Measurements from ENCODE around the gene TBC1D1.
A peak's percentile ranks its signal among the peaks of the same experiment; 100 is the strongest.

TBC1D1 gene

DNA sequence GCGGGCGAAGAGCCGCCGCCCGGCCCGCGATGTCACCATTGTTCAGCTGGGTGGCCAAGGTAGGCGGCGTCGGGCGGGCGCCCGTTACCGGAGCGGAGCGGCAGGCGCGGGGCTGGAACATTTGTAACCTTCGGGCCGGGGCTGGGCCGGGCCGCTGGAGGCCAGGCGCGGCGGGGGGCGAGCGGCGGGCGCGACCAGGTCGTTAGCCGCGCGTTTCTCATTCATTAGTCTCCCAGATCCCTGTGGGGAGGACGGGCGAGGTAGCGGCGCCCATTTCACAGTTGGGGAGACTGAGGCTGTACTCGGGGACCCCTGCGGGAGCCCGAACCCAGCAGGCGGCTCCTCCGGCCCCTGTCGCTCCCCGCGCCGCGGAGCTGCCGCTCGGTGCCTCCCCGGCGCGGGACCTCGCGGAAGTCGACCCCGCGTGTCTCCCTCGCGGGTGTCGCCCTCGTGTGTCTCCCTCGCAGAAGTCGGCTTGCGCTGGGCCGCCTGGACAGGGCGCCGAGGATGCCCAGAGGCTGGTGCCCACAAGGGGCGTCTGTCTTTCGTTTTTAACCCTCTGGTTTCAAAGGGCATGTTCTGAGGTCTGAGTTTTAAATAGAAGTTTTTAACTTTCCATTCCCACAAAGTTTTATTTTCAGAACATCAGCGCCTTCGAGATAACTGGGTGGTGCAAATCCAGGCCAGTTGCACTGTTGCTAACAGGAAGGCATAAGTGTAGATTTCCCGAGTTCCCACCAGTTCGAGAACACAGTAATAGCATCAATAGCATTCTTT lies 86.8 kb downstream of the TBC1D1 start:
- TF ChIP-seq SUZ12 (IDR thresholded peaks at IDR 0.05; ENCODE audit: extremely low read depth, insufficient read depth, insufficient read length) (no peak), YY1 (IDR thresholded peaks at IDR 0.05; ENCODE audit: insufficient read depth, insufficient read length) (no peak), ZNF274 (IDR thresholded peaks at IDR 0.05; ENCODE audit: low read depth, low read length) (no peak)
- H3K9ac ChIP-seq (ENCODE audit: insufficient read length, low read depth): peak overlapping the region; percentile 67
- no peaks in the 10 kb centered on the region; the same call in 1 of the 2 replicates for H3K9me3 ChIP-seq (ENCODE audit: insufficient read depth, low read length)
- peak overlapping the region; percentile 69 for H3K4me3 ChIP-seq (ENCODE audit: insufficient read length, low read depth)
- H3K4me1 ChIP-seq (ENCODE audit: insufficient read depth, insufficient read length): peaks cover 4% of the 10 kb centered on the region
- H3K27me3 ChIP-seq (ENCODE audit: insufficient read depth, insufficient read length): no peaks in the 10 kb centered on the region
- no peak for DNase-seq (ENCODE audit: low read depth, low spot score)
- H3K36me3 ChIP-seq (ENCODE audit: insufficient read depth, insufficient read length, low read length): no peaks in the 10 kb centered on the region

DNA sequence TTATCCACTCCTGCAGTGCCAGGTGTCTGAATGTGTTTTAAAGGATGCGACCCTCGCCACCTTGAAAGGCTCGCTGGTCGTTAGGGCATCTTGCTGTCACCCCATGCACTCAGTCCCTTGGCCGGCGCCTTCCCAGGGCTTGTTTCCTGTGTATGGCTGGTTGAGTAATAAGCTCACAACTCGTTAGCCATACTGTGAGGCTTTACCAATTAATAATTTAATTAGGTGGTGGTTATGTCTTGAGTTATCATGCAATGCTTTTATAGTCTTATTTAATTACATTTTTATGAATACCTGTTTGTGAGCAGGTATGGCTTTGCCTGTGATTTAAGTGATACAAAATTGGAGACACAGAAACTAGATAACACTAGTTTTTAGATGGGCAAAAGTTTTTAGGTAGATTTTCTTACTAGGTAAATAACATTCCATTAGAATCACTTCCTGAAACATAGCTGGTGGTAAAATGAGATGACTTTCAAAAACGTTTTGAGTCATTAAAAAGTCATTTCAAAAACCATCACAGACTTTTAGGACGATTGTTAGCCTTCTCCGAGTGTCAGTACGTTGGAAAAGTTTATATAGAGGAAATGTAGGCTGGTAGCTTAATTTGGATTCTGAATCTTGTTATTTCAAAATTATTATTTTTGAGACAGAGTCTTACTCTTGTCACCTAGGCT lies 87.5 kb downstream of the TBC1D1 start:
- Histone ChIP-seq H3K4me1 (ENCODE audit: insufficient read depth, insufficient read length) (peaks cover 4% of the 10 kb centered on the region), H3K9ac (ENCODE audit: insufficient read length, low read depth) (peak overlapping the region; percentile 67), H3K4me3 (ENCODE audit: insufficient read length, low read depth) (peak overlapping the region; percentile 69), H3K27me3 (ENCODE audit: insufficient read depth, insufficient read length) (no peaks in the 10 kb centered on the region), H3K9me3 (ENCODE audit: insufficient read depth, low read length) (no peaks in the 10 kb centered on the region; the same call in 1 of the 2 replicates), H3K36me3 (ENCODE audit: insufficient read depth, insufficient read length, low read length) (no peaks in the 10 kb centered on the region)
- no peak for DNase-seq (ENCODE audit: low read depth, low spot score)
- TF ChIP-seq YY1 (IDR thresholded peaks at IDR 0.05; ENCODE audit: insufficient read depth, insufficient read length) (no peak), ZNF274 (IDR thresholded peaks at IDR 0.05; ENCODE audit: low read depth, low read length) (no peak), SUZ12 (IDR thresholded peaks at IDR 0.05; ENCODE audit: extremely low read depth, insufficient read depth, insufficient read length) (no peak)

DNA sequence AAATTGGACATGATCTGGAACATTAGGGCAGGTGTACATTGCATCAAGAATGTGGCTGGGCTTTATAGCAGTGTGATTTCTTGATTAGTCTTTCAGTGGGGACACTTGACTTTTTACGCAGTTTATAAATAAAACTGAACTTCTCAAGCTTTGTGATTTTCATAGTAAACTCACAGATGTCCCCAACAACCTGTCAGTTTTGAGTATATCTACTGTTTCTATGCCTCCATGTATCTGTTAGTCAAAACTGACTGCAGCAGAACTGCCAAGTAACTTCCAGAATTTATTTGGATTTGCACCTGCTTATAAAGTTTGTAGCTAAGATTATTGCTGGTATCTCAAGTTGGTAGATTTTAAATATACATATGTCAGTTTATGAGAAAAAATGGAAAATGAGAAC lies 89.4 kb downstream of the TBC1D1 start:
- no peaks in the 10 kb centered on the region for H3K27me3 ChIP-seq (ENCODE audit: insufficient read depth, insufficient read length)
- H3K9me3 ChIP-seq (ENCODE audit: insufficient read depth, low read length): no peaks in the 10 kb centered on the region; the same call in 1 of the 2 replicates
- no peaks in the 10 kb centered on the region for H3K36me3 ChIP-seq (ENCODE audit: insufficient read depth, insufficient read length, low read length)
- no peak overlapping the region for H3K4me3 ChIP-seq (ENCODE audit: insufficient read length, low read depth)
- peaks cover 4% of the 10 kb centered on the region for H3K4me1 ChIP-seq (ENCODE audit: insufficient read depth, insufficient read length)
- TF ChIP-seq YY1 (IDR thresholded peaks at IDR 0.05; ENCODE audit: insufficient read depth, insufficient read length) (no peak), ZNF274 (IDR thresholded peaks at IDR 0.05; ENCODE audit: low read depth, low read length) (no peak), SUZ12 (IDR thresholded peaks at IDR 0.05; ENCODE audit: extremely low read depth, insufficient read depth, insufficient read length) (no peak)
- no peak for DNase-seq (ENCODE audit: low read depth, low spot score)
- no peak overlapping the region for H3K9ac ChIP-seq (ENCODE audit: insufficient read length, low read depth)

DNA sequence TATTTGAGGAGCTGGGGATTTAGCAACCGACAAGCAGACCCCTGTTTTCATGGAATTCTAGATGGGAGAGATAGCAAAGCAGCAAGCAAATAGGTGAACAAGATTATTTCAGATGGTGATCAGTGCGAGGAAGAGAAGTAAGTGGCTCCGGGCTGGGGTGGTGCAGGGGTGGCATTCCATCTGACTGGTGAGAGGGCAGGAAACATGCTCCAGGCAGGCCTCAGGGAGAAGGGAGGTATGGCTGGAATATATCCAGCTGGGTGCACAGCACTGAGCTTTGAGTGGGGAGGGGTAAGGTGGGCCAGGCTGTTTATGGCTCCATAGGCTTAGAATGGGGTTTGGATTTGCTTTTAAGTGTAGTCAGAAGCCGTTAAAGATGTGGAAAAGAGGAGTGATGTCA lies 90.5 kb downstream of the TBC1D1 start:
- TF ChIP-seq YY1 (IDR thresholded peaks at IDR 0.05; ENCODE audit: insufficient read depth, insufficient read length) (no peak), ZNF274 (IDR thresholded peaks at IDR 0.05; ENCODE audit: low read depth, low read length) (no peak), SUZ12 (IDR thresholded peaks at IDR 0.05; ENCODE audit: extremely low read depth, insufficient read depth, insufficient read length) (no peak)
- no peak for DNase-seq (ENCODE audit: low read depth, low spot score)
- no peak overlapping the region for H3K4me3 ChIP-seq (ENCODE audit: insufficient read length, low read depth)

DNA sequence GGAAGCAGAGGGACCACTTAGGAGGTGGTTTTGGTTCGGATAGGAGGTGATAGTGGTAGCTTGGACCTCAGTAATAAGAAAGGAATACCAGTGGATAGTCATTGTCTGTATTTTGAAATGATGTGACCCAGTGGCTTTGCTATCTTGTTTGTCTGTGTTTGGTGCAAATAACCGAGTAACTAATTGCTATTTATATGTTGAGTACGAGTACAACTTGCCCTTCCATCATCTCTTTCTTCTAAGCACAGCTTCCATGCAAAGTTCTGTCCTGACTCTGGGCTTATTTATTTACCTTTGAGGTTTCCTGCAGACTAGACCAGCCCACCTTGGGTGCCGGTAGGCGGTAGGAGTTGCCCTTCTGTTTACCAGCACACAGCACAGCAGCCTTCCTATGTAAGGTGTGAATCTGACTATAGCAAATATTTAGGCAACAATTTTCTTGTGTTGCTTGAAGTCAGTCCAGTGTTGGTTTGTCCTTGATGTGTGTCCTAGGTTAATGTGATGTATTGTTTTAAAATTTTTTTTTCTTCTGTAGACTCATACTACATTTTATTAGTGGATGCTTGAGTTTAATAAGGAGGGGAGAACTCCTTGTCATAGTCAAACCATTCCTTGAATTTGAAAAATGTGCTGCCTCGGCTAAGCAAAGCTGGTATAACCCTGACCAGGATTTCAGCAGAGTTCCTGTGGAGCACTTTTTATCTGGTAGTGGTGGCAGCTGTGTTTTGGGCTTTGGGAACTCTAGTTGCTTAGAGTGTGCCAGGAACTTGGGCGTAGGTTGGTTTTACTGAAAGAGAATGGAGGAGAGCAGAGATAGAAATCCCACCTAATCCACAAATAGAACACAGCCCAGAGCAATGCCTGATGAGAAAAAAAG lies 91.2 kb downstream of the TBC1D1 start:
- H3K9ac ChIP-seq (ENCODE audit: insufficient read length, low read depth): no peak overlapping the region
- peaks cover 4% of the 10 kb centered on the region for H3K4me1 ChIP-seq (ENCODE audit: insufficient read depth, insufficient read length)

More for the DNA sequence above, 90.5 kb downstream of the TBC1D1 start:
- H3K27me3 ChIP-seq (ENCODE audit: insufficient read depth, insufficient read length): no peaks in the 10 kb centered on the region
- H3K4me1 ChIP-seq (ENCODE audit: insufficient read depth, insufficient read length): peaks cover 4% of the 10 kb centered on the region
- no peaks in the 10 kb centered on the region for H3K36me3 ChIP-seq (ENCODE audit: insufficient read depth, insufficient read length, low read length)
- H3K9ac ChIP-seq (ENCODE audit: insufficient read length, low read depth): no peak overlapping the region
- no peaks in the 10 kb centered on the region for H3K9me3 ChIP-seq (ENCODE audit: insufficient read depth, low read length)

DNA sequence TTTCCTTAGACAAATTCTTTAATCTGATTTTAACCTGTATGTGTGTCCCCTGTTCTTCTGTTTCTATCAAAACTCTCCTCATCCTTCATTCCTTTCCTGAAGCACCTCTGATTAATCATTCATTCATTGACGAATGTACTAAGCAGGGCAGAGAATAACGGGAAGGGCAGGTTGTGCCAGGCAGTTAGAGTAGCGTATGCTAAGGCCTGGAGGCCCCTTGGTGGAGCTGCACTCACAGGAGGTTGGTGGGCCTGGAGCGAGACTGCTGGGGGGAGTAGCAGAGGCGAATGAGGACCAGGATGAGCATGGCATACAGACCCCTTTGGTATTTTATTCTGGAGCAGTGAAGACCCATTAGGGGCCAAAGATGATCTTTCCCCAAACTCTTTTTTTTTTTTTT lies 91.9 kb downstream of the TBC1D1 start:
- H3K27me3 ChIP-seq (ENCODE audit: insufficient read depth, insufficient read length): no peaks in the 10 kb centered on the region
- H3K4me1 ChIP-seq (ENCODE audit: insufficient read depth, insufficient read length): peaks cover 4% of the 10 kb centered on the region
- no peak overlapping the region for H3K4me3 ChIP-seq (ENCODE audit: insufficient read length, low read depth)
- H3K36me3 ChIP-seq (ENCODE audit: insufficient read depth, insufficient read length, low read length): no peaks in the 10 kb centered on the region
- no peaks in the 10 kb centered on the region for H3K9me3 ChIP-seq (ENCODE audit: insufficient read depth, low read length)
- no peak overlapping the region for H3K9ac ChIP-seq (ENCODE audit: insufficient read length, low read depth)
- no peak for DNase-seq (ENCODE audit: low read depth, low spot score)
- TF ChIP-seq YY1 (IDR thresholded peaks at IDR 0.05; ENCODE audit: insufficient read depth, insufficient read length) (no peak), SUZ12 (IDR thresholded peaks at IDR 0.05; ENCODE audit: extremely low read depth, insufficient read depth, insufficient read length) (no peak), ZNF274 (IDR thresholded peaks at IDR 0.05; ENCODE audit: low read depth, low read length) (no peak)

More for the DNA sequence above, 91.2 kb downstream of the TBC1D1 start:
- no peaks in the 10 kb centered on the region for H3K36me3 ChIP-seq (ENCODE audit: insufficient read depth, insufficient read length, low read length)
- no peak for DNase-seq (ENCODE audit: low read depth, low spot score)
- no peaks in the 10 kb centered on the region for H3K27me3 ChIP-seq (ENCODE audit: insufficient read depth, insufficient read length)
- TF ChIP-seq YY1 (IDR thresholded peaks at IDR 0.05; ENCODE audit: insufficient read depth, insufficient read length) (no peak), SUZ12 (IDR thresholded peaks at IDR 0.05; ENCODE audit: extremely low read depth, insufficient read depth, insufficient read length) (no peak), ZNF274 (IDR thresholded peaks at IDR 0.05; ENCODE audit: low read depth, low read length) (no peak)
- H3K4me3 ChIP-seq (ENCODE audit: insufficient read length, low read depth): no peak overlapping the region
- H3K9me3 ChIP-seq (ENCODE audit: insufficient read depth, low read length): no peaks in the 10 kb centered on the region
